ENCODE data around the gene LILRA5.
"Not testable (repeated sequence)": the region's sequence is repeated elsewhere in the genome, so short reads cannot be mapped to it uniquely, and the experiment has no call there.

The LILRA5 gene

DNA sequence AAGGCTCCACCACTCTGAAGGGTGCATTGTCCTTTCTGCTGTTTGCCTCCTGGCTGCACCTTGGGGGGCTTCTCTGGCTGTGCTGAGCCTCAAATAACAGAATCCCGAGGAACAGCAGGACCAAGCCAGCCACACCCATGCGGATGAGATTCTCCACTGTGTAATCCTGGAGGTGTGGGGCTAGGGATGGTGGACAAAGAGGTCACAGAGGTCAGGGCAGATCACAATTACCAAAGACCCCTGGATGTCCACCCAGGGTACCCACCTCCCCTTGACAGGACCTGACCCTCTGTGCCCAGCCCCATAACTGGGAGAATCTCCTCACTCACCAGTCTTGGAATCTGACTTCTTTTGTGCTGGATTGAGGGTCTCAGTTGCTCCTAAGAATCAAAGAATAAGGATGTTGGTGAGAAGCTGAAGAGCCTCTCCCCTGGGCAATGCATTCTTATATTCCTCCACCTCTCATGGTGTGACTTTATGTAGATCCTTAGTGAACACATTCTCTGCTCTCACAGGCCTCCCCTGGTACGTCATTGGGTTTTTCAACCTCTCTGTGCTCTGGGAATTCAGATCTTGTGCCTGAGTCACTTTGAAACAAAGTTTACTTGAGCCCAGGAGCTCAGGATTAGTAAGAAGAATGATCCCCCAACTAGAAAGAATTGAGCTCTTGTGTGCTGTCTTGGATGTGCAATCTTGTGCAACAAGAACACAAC, 20.8 kb upstream of the LILRA5 start:
- no peak for DNase-seq

- DNase-seq, result no peak
These were observed 19.2 kb upstream of the LILRA5 start for GRCh38 chr19:54332149-54332548.

- DNase-seq, result no peak
These were observed 18.7 kb upstream of the LILRA5 start for GRCh38 chr19:54331626-54332025.

GRCh38 chr19:54329476-54330165, 16.7 kb upstream of the LILRA5 start:
- DNase-seq, result no peak

GRCh38 chr19:54328781-54329180, 15.8 kb upstream of the LILRA5 start:
- not testable (repeated sequence) for DNase-seq

GRCh38 chr19:54325631-54326030, 12.7 kb upstream of the LILRA5 start:
- no peak for DNase-seq

- DNase-seq, result no peak
These were observed 12.2 kb upstream of the LILRA5 start for GRCh38 chr19:54325194-54325621.

GRCh38 chr19:54324071-54324470, 11.1 kb upstream of the LILRA5 start:
- DNase-seq, result no peak

- DNase-seq, result not testable (repeated sequence)
These were observed 10.0 kb upstream of the LILRA5 start for GRCh38 chr19:54322934-54323333.

GRCh38 chr19:54322295-54322694, 9.3 kb upstream of the LILRA5 start:
- DNase-seq, result not testable (repeated sequence)

DNA sequence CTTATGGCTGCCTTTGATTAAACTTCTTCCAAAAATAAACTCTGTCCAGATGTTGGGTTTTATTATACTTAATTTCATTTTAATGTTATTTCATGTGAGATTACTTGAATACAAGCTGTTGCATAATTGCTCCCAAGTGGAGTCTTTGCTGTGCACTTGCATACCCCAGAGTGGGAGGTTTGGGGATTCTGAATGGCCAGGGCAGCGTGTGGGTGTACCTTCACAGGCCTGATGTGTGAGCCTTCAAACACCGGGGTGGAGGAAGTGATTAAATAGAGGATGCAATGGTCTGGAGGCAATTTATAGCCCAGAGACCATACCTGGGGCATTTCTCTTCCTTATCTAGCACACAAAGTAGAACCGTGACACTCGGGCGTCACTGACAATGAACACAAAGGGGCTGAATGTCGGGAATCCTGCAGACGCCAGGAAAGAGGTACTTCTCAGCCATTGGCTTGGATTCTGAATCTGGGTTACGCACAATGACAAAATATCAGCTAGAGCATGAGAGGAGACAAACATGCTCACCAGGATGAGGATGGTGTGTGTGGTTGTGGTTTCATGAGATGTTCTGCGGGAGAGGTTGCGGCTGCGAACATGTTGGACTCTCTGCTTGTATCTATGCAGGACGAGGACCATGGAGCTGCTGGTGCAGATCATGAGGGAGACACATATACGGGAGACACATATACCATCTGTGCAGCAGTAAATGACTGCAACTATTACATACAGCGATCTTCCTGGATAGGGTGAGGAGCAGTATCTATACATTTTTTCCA, 7.1 kb upstream of the LILRA5 start:
- no peak for DNase-seq

- DNase-seq, result no peak
These were observed 6.1 kb upstream of the LILRA5 start for GRCh38 chr19:54319049-54319448.

DNA sequence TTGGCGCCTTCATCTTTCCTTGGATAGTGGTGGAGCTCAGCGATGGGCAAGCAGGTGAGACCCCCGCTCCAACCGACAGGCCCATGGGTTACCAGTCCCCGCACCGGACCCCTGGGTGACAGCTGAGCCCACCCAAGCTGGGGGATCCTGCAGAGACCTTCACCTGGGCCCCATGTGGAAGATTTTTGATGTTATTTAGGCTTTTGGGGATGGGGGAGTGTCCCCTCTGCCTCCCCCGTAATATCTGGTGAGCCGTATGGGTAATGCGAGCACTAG, 4.9 kb upstream of the LILRA5 start:
- DNase-seq, result no peak

DNA sequence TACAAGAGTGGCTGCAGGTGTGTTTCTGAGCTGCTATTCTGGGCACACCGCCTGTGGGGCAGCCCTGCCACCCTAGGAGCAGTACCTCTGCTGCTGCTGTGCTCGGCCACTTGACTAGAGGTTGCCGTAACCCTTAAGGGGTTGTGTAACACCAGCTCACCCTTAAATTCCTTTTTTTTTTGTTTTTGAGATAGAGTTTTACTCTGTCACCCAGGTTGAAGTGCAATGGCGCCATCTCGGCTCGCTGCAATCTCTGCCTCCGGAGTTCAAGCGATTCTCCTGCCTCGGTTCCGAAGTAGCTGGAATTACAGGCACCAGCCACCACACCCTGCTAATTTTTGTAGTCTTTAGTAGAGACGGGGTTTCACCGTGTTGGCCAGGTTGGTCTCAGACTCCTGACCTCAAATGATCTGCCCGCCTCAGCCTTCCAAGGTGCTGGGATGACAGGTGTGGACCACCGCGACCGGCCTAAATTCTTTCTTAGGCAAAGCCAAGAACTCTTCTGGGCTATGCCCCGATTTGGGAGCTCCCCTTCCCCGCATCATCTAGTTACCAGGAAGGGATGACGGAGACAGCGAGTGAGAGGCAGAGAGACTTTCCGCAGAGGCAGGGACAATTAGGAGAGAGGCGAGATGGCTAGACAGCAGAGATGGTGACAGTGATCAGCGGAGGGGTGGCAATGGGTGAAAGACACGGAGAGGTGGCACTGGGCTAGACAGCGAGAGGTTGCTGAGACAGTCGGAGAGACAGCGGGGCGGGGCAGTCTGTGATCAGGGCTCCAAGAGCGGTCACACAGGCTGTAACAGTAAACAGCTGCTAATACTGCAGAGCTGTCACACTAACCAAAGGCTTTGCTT, 4.4 kb upstream of the LILRA5 start:
- DNase-seq, result no peak

GRCh38 chr19:54316746-54317107, 3.8 kb upstream of the LILRA5 start:
- DNase-seq, result no peak

GRCh38 chr19:54315956-54316355, 3.0 kb upstream of the LILRA5 start:
- no peak for DNase-seq

DNA sequence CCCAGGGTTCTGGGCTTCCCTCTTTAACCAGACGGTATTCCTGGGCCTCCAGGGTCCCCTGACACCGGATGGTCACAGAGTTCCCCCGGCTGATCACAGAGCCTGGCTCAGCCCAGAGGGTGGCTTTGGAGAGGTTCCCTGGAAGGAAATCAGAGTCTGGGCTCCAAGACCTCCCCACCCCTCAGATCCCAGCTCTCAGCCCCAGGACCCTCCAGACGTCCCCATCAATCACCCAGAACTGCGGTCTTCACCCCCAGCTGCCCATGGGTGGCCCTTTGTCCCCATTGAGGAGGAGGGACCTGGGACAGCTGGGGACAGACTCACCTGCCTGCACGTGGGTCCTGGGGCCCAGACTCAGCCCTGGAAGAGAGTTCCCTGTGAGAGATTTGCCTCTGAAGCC, 955 bp downstream of the LILRA5 start:
- no peak for DNase-seq

DNA sequence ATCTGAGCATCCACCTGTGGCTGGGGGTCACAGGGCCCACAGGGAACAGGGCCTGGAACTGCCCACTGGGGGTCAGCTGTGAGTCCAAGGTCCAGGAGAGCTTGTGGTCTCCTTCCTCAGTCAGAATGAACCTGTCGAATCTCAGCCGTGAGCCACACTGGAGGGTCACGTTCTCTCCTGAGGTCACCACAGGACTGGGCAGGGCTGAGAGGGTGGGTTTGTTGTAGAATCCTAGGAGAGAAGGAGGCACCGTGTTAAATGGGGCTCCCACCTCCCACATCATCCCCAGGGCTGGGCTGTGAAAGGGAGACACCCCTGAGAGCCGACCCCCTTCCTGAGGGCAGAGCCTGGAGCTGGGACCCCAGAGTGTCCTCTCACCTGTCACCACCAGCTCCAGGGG, 1.5 kb downstream of the LILRA5 start:
- DNase-seq, result no peak

DNA sequence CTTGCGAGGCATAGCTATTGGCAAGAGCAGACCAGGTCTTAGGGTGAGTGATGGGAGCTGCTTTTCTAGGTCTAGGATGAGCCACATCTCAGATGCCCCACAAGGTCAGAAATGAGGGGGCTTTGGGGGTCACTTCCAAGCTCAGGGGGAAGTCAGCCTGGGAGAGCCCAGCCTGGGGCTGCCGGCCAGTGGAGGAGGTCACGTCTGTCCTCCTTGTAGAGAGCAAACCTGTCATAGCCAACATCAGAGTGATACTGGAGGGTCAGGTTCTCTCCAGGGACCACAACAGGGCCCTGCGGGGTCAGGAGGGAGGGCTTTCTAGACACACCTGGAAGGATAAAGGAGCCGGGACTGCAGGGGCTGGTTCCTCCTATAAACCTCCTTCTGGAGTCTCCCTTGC, 2.4 kb downstream of the LILRA5 start:
- no peak for DNase-seq

DNA sequence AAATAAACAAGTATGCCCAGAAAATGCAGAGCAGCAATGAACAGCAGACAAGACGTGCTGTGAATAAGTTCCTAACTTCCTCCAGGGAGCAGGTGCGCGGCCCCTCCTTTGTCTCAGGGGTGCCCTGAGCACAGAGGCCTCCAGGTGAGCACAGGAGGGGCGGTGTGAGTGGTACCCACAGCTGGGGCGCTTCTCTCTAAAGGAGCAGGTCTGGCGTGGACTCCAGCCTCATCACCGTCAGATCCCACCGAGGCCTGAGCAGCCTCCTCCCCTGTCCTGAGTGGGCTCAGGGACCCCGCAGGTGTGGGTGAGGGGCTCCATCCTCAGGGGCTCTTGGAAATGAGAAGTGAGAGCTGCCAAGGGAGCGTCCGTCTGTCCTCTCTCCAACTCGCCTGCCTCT, 3.2 kb downstream of the LILRA5 start:
- DNase-seq, result no peak

DNA sequence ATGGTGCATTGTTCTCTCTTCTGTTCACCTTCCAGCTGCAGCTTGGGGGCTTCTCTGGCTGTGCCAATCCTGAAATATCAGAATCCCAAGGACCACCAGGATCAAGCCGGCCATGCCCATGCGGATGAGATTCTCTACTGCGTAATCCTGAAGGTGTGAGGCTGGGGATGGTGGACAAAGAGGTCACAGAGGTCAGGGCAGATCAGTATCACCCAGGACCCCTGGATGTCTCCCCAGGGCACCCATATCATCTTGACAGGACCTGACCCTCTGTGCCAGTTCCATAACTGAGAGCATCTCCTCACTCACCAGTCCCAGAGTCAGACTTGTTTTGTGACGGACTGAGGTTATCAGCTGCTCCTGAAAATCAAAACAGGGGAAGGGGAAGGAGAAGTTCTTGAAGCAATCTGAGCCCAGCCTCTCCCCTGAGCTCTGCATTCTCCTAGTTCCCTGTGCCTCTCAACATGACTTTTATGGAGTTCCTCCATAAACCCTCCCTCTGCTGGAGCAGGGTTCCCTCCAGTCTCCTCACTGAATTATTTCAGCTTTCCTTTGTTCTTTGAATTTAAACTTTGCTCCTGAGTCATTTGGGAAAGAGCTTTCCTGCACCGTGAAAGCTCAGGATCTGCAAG, 5.5 kb downstream of the LILRA5 start:
- no peak for DNase-seq

DNA sequence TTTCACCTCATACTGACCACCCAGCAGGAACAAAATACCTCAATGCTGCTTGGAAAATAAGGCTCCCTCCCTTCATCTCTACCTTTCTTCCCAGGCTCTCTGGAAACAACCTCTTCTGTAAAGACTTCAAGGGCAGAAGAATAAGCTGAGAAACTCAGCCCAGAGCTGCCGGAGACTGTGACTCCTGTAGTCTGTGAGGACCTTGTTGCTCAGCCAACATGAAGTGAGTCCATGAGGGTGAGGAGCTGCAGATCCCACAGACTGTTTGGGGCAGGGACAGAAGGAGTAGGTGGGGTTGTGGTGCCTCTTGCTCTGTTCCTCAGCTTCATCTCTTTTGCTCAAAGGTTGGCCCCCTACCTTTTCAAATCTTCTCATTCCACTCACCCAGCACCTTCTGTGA, 7.8 kb downstream of the LILRA5 start:
- no peak for DNase-seq

DNA sequence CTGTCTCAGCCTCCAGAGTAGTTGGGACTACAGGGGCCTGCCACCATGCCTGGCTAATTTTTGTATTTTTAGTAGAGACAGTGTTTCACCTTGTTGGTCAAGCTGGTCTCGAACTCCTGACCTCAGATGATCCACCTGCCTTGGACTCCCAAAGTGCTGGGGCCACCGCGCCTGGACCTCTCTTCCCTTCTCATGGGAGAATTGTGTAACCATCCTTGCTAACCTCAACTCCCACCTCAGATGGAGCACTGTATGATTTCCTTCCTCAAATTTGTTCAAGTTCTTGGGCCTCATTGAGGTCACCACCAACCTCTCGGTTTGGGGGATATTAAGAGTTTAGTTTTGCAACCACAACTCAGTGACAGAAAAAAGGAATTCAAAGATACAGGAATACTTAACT, 10.7 kb downstream of the LILRA5 start:
- no peak for DNase-seq
